Gastrocnemius medialis (tissue), 4 donors: ENCODE results near the gene TMEM163. TPM values are rescaled to one million over a fixed set of nuclear protein-coding genes. Genes with fewer than 3 reads are reported as not detected.

Source experiments
- ATAC-seq, 2 donors: fragments of 150-250 bp; one replicate each; pipeline ENCODE4 v1.9.1; 2016
- DNase-seq, 2 donors: peaks; one replicate each; pipeline ENCODE4 v3.0.0-alpha.2; 2019
- H3K27ac ChIP-seq, 4 donors: fragments of 200-600 bp; sonication (generic); 1 replicate in 1 of 4; 2 replicates in 3 of 4; pipeline ENCODE4 v1.5.1; 2016 to 2018; ENCODE audit warnings: mild to moderate bottlenecking in 2 of 4, moderate library complexity in 1 of 4
- H3K27me3 ChIP-seq, 3 donors: fragments of 200-600 bp; sonication (generic) in 2 of 3; 1 replicate in 1 of 3; 2 replicates in 2 of 3; pipeline versions ENCODE4 v1.5.1 to v1.6.0; 2016 to 2019; ENCODE audit warnings: mild to moderate bottlenecking in 1 of 3, moderate library complexity in 1 of 3
- H3K36me3 ChIP-seq, 2 donors: fragments of 200-600 bp; sonication (generic) in 1 of 2; one replicate each; pipeline ENCODE4 v1.5.1; 2017 to 2018
- H3K4me1 ChIP-seq, 2 donors: fragments of 200-600 bp; sonication (generic) in 1 of 2; one replicate each; pipeline ENCODE4 v1.5.1; 2016 to 2017; ENCODE audit warnings: mild to moderate bottlenecking in 2 of 2
- H3K4me3 ChIP-seq, 4 donors: fragments of 200-600 bp; sonication (generic) in 3 of 4; 1 replicate in 1 of 4; 2 replicates in 3 of 4; pipeline ENCODE4 v1.5.1; 2016 to 2019; ENCODE audit warnings: mild to moderate bottlenecking in 2 of 4
- H3K9me3 ChIP-seq, 3 donors: fragments of 200-600 bp; sonication (generic) in 2 of 3; 1 replicate in 1 of 3; 2 replicates in 2 of 3; pipeline ENCODE4 v1.5.1; 2016 to 2019
- POLR2A ChIP-seq, 2 donors: fragments of 450-650 bp; IDR thresholded peaks; one replicate each; pipeline ENCODE4 v1.6.1; 2017; ENCODE audit warnings: antibody characterized with exemption in 2 of 2, mild to moderate bottlenecking in 2 of 2, moderate library complexity in 2 of 2
- in situ Hi-C, 4 donors: fragments of 200-750 bp; cut with MboI; loops; one replicate each; pipeline versions ENCODE4 v1.15.0 to v1.8.0; 2017; ENCODE audit warnings: low sequenced_read_pairs in 4 of 4
- intact Hi-C: fragments of 100-400 bp; cut with DNase I; formaldehyde crosslinking; loops from one replicate; pipeline ENCODE4 v1.15.1; 2023; ENCODE audit warnings: low total_unique reads
- total RNA-seq, 4 donors: library from RNA; depleted of rRNA; stranded (reverse); fragments of >200 nt; gene quantifications; one replicate each; pipeline versions ENCODE4 v1.1.0 to v1.2.3, GENCODE V29; 2016
- TF ChIP-seq, protein P1 (sequence below), 5 experiments: fragments of 450-650 bp in 3 of 5; fragments of 200-600 bp in 2 of 5; sonication (generic) in 2 of 5; IDR thresholded peaks in 4 of 5; conservative IDR thresholded peaks in 1 of 5; 1 replicate in 4 of 5; 2 replicates in 1 of 5; pipeline ENCODE4 v1.5.1; 2016 to 2019; ENCODE audit warnings: antibody characterized with exemption in 5 of 5, mild to moderate bottlenecking in 3 of 5, moderate library complexity in 3 of 5

Gene TMEM163
- total RNA-seq, 4 donors from 2014 or later: not detected

DNA sequence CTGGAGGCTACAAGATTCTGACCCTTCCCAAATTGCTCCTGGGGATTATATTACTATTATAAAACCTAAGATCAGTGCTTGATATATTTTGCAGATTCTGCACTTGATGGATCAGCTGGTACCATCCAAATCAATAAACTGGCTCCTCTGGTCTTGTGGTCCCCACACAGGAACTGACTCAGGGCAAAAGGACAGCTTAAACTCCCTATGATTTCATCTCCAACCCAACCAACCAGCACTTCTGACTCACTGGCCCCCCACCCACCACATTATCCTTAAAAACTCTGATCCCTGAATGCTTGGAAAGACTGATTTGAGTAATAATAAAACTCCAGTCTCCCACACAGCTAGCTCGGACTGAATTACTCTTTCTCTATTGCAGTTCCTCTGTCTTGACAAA, 82.1 kb downstream of the TMEM163 start:
- intact Hi-C loops: no loop called here
- H3K27me3 ChIP-seq: no peaks in the 10 kb centered on the region

DNA sequence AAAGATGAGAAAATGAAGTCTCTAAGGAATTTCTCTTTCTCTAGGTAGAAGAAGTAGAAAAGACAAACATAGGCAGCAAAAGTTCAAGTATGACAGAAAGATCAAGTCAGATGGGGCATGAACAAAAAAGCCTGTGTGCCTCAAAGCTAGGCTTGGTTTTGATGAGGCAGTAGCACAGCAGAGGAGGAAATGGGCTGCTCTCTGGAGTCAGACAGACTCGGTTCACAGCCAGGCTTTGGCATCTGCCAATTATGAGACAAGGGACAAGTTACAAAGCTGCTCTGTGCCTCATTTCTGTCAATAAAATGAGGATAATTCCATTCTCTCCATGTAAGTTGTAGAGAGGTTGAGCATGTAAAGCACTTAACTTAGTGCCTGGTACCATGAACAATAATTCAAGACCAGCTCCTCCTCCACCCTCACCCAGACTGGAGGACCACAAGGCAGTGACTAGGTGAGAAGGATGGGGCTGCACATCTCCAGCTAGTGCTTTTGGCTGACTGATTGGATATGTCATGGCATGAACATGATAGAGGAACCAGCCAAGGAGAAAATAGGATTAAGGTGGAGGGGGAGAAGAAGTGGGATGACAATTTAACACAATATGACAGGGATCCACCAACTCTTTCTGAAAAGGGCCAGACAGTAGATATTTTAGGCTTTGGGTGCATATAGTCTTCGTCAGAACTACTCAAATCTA, 84.6 kb downstream of the TMEM163 start:
- no peak for ATAC-seq
- DNase-seq: no peak
- in situ Hi-C loops (no loop called here), intact Hi-C loops (no loop called here)
- TF ChIP-seq, protein P1, sequence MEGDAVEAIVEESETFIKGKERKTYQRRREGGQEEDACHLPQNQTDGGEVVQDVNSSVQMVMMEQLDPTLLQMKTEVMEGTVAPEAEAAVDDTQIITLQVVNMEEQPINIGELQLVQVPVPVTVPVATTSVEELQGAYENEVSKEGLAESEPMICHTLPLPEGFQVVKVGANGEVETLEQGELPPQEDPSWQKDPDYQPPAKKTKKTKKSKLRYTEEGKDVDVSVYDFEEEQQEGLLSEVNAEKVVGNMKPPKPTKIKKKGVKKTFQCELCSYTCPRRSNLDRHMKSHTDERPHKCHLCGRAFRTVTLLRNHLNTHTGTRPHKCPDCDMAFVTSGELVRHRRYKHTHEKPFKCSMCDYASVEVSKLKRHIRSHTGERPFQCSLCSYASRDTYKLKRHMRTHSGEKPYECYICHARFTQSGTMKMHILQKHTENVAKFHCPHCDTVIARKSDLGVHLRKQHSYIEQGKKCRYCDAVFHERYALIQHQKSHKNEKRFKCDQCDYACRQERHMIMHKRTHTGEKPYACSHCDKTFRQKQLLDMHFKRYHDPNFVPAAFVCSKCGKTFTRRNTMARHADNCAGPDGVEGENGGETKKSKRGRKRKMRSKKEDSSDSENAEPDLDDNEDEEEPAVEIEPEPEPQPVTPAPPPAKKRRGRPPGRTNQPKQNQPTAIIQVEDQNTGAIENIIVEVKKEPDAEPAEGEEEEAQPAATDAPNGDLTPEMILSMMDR (IDR thresholded peaks at IDR 0.05 in 4 of 5, conservative IDR thresholded peaks at IDR 0.05 in 1 of 5): no peak
- no peak for TF ChIP-seq POLR2A (IDR thresholded peaks at IDR 0.05)
- Histone ChIP-seq H3K4me3 (no peak overlapping the region), H3K9me3 (no peaks in the 10 kb centered on the region), H3K4me1 (no peaks in the 10 kb centered on the region), H3K36me3 (no peaks in the 10 kb centered on the region), H3K27ac (no peak overlapping the region), H3K27me3 (no peaks in the 10 kb centered on the region)

More for the DNA sequence above, 82.1 kb downstream of the TMEM163 start:
- Histone ChIP-seq H3K4me3 (no peak overlapping the region), H3K27ac (no peak overlapping the region), H3K9me3 (no peaks in the 10 kb centered on the region), H3K4me1 (no peaks in the 10 kb centered on the region), H3K36me3 (no peaks in the 10 kb centered on the region)
- no peak for TF ChIP-seq POLR2A (IDR thresholded peaks at IDR 0.05)
- TF ChIP-seq, protein P1 (IDR thresholded peaks at IDR 0.05 in 4 of 5, conservative IDR thresholded peaks at IDR 0.05 in 1 of 5): no peak
- in situ Hi-C loops: no loop called here
- no peak for DNase-seq
- ATAC-seq: no peak

DNA sequence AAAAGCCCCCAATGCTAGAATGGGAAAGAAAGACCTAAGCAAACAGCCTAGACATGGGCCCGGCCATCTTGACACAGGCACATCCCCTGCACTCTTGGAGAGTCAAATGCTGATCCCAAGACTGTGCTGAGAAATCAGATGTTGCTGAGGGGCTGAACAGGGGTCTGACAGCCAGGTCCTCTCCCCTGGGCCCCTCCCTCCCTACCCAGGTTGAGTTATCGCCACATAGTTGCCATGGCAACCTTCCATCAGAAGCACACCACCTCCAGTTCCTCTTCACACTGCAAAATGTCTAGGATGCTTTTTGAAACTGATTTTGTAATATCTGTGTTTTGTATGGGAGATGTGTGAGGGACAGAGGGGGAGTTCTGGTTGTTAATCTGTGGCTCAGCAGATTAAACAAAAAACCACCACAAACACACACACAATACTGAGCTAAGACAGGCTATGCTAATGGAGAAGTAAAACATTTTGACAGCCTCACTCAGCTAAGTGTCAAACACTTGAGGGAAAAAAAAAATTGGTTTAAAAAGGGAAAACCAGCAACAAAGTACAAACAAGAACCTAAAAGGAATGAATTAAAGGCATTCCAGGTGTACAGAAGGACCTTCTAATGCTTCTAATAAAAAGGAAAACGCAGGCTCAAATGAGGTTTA, 88.2 kb downstream of the TMEM163 start:
- TF ChIP-seq, protein P1 (IDR thresholded peaks at IDR 0.05 in 4 of 5, conservative IDR thresholded peaks at IDR 0.05 in 1 of 5): no peak
- TF ChIP-seq POLR2A (IDR thresholded peaks at IDR 0.05): no peak
- Histone ChIP-seq H3K4me1 (no peaks in the 10 kb centered on the region), H3K27me3 (no peaks in the 10 kb centered on the region), H3K27ac (no peak overlapping the region), H3K4me3 (no peak overlapping the region), H3K36me3 (no peaks in the 10 kb centered on the region), H3K9me3 (no peaks in the 10 kb centered on the region)
- intact Hi-C loops (no loop called here), in situ Hi-C loops (no loop called here)
- DNase-seq: no peak
- no peak for ATAC-seq

DNA sequence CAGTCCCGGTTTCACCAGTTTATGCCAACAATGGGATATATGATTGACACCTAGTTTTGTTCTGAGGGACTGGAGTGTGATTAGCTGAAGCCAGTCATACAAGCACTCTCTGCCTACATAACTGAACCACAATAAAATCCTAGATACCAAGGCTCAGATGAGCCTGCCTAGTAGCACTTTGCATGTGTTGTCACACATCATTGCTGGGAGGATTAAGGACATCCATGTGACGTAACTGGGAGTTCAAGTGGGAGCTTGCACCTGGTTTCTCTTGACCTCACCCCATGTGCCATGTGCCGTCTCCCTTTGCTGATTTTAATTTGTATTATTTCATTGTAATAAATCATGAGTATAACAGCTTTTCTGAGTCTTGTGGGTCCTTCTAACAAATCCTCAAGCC, 90.3 kb downstream of the TMEM163 start:
- Histone ChIP-seq H3K36me3 (no peaks in the 10 kb centered on the region), H3K4me3 (no peak overlapping the region), H3K27ac (no peak overlapping the region), H3K4me1 (no peaks in the 10 kb centered on the region), H3K27me3 (no peaks in the 10 kb centered on the region), H3K9me3 (no peaks in the 10 kb centered on the region)
- intact Hi-C loops: no loop called here
- no peak for TF ChIP-seq POLR2A (IDR thresholded peaks at IDR 0.05)
- TF ChIP-seq, protein P1 (IDR thresholded peaks at IDR 0.05 in 4 of 5, conservative IDR thresholded peaks at IDR 0.05 in 1 of 5): no peak
- DNase-seq (no peak), ATAC-seq (no peak)
- in situ Hi-C loops: no loop called here
